ENCODE results near the gene PRKCE. TPM values are rescaled to one million over a fixed set of nuclear protein-coding genes. Genes with fewer than 3 reads are reported as not detected.

Gene PRKCE
- total and polyA plus RNA-seq, 7 donors = 3.0 to 22.8 (median 16.1) TPM

- H3K27me3 ChIP-seq (ENCODE audit: insufficient read depth in 3 of 3, low read length in 2 of 3) = no peaks in the 10 kb centered on the region
- peaks cover 0 to 3% of the 10 kb centered on the region in 2 donors for H3K36me3 ChIP-seq (ENCODE audit: insufficient read depth in 1 of 2, low read depth in 1 of 2)
- TF ChIP-seq, protein P1, sequence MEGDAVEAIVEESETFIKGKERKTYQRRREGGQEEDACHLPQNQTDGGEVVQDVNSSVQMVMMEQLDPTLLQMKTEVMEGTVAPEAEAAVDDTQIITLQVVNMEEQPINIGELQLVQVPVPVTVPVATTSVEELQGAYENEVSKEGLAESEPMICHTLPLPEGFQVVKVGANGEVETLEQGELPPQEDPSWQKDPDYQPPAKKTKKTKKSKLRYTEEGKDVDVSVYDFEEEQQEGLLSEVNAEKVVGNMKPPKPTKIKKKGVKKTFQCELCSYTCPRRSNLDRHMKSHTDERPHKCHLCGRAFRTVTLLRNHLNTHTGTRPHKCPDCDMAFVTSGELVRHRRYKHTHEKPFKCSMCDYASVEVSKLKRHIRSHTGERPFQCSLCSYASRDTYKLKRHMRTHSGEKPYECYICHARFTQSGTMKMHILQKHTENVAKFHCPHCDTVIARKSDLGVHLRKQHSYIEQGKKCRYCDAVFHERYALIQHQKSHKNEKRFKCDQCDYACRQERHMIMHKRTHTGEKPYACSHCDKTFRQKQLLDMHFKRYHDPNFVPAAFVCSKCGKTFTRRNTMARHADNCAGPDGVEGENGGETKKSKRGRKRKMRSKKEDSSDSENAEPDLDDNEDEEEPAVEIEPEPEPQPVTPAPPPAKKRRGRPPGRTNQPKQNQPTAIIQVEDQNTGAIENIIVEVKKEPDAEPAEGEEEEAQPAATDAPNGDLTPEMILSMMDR (IDR thresholded peaks at IDR 0.05) = no peak
- 20 to 59% (median 26%) methylated on average over 3 of the region's 3 CpGs for WGBS, 3 donors
- intact Hi-C loops (cut with DNase I) = no loop called here
- H3K4me3 ChIP-seq = no peak overlapping the region
- H3K4me1 ChIP-seq = peaks cover 7% of the 10 kb centered on the region
- H3K27ac ChIP-seq = no peak overlapping the region
- H3K9me3 ChIP-seq = peaks cover 22% of the 10 kb centered on the region
- peak; percentile 81 to 88 for DNase-seq
- peak in 3 of 4 donors; percentile 83 to 99 (median 96) for ATAC-seq
Measured at GRCh38 chr2:45874344-45874743, 222.9 kb downstream of the PRKCE start.

DNA sequence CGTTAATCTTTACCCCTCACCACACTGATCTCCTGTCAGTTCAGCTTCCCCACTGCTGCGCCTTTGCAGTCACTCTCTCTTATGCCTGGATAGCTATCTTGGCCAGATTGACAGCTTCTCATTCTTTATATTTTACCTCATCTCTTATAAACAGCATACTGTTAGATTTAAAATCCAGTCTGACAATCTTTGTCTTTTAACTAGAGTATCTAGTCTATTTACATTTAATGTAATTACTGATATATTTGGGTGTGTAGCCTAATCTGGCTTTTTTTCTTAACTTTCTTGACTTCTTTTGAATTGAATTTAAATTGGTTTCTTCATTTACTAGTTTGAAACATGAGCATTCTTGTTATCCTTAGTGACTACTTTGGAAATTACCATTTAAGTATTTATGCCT, 225.1 kb downstream of the PRKCE start:
- no peaks in the 10 kb centered on the region for H3K27me3 ChIP-seq (ENCODE audit: insufficient read depth in 3 of 3, low read length in 2 of 3)
- H3K4me1 ChIP-seq = peaks cover 8% of the 10 kb centered on the region
- TF ChIP-seq, protein P1 (IDR thresholded peaks at IDR 0.05) = no peak
- peaks cover 22% of the 10 kb centered on the region for H3K9me3 ChIP-seq
- no peak for DNase-seq
- peaks cover 0 to 3% of the 10 kb centered on the region in 2 donors for H3K36me3 ChIP-seq (ENCODE audit: insufficient read depth in 1 of 2, low read depth in 1 of 2)
- ATAC-seq = no peak
- intact Hi-C loops (cut with DNase I) = no loop called here
- no peak overlapping the region for H3K27ac ChIP-seq
- 97 to 99% (median 98%) methylated on average over 2 of the region's 2 CpGs for WGBS, 3 donors
- no peak overlapping the region for H3K4me3 ChIP-seq

- TF ChIP-seq, protein P1 (IDR thresholded peaks at IDR 0.05) = no peak
- Histone ChIP-seq H3K4me1 (peaks cover 17% of the 10 kb centered on the region), H3K4me3 (no peak overlapping the region), H3K27me3 (ENCODE audit: insufficient read depth in 3 of 3, low read length in 2 of 3) (no peaks in the 10 kb centered on the region), H3K36me3 (ENCODE audit: insufficient read depth in 1 of 2, low read depth in 1 of 2) (peaks cover 0 to 3% of the 10 kb centered on the region in 2 donors), H3K9me3 (peaks cover 22% of the 10 kb centered on the region), H3K27ac (no peak overlapping the region)
- ATAC-seq (no peak), DNase-seq (no peak)
- intact Hi-C loops (cut with DNase I) = no loop called here
- WGBS, 3 donors = 91 to 93% (median 91%) methylated on average over 6 of the region's 6 CpGs
Measured at GRCh38 chr2:45879406-45879805, 227.9 kb downstream of the PRKCE start.

DNA sequence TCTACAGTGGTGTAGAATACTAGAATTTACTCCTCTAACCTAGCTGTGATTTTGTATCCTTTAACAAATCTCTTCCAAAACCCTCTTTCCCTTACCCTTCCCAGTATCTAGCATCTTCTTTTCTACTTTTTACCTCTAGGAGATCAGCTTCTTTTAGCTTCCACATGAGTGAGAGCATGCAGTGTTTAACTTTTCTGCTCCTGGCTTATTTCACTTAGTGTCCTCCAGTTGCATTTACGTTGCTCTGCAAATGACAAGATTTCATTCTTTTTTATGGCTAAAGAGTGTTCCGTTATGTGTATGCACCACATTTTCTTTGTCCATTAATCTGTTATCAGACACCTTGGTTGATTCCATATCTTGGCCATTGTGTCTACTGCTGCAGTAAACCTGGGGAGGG, 228.5 kb downstream of the PRKCE start:
- no peak overlapping the region for H3K4me3 ChIP-seq
- no peak overlapping the region for H3K27ac ChIP-seq
- ATAC-seq (no peak), DNase-seq (no peak)
- H3K4me1 ChIP-seq = peaks cover 17% of the 10 kb centered on the region
- no peaks in the 10 kb centered on the region for H3K27me3 ChIP-seq (ENCODE audit: insufficient read depth in 3 of 3, low read length in 2 of 3)
- peaks cover 22% of the 10 kb centered on the region for H3K9me3 ChIP-seq
- peaks cover 0 to 3% of the 10 kb centered on the region in 2 donors for H3K36me3 ChIP-seq (ENCODE audit: insufficient read depth in 1 of 2, low read depth in 1 of 2)
- WGBS, 3 donors = 95 to 99% (median 98%) methylated on average over 2 of the region's 2 CpGs
- TF ChIP-seq, protein P1 (IDR thresholded peaks at IDR 0.05) = no peak
- intact Hi-C loops (cut with DNase I) = no loop called here

- Histone ChIP-seq H3K9me3 (peaks cover 8% of the 10 kb centered on the region), H3K4me3 (peak overlapping the region; percentile 37), H3K36me3 (ENCODE audit: insufficient read depth in 1 of 2, low read depth in 1 of 2) (no peaks in the 10 kb centered on the region), H3K27me3 (ENCODE audit: insufficient read depth in 3 of 3, low read length in 2 of 3) (no peaks in the 10 kb centered on the region), H3K4me1 (peaks cover 17% of the 10 kb centered on the region), H3K27ac (no peak overlapping the region)
- whole genome bisulfite sequencing, 3 donors = 77 to 87% (median 81%) methylated on average over 7 of the region's 7 CpGs
- ATAC-seq (peak in 3 of 4 donors; percentile 44 to 67 (median 66)), DNase-seq (no peak)
- intact Hi-C loops (cut with DNase I) = no loop called here
- TF ChIP-seq, protein P1 (IDR thresholded peaks at IDR 0.05) = no peak
Measured at GRCh38 chr2:45881970-45882581, 230.6 kb downstream of the PRKCE start.

All from psoas muscle (tissue), 8 donors.